ENCODE results near the gene ABCC9. TPM values are rescaled to one million over a fixed set of nuclear protein-coding genes. Genes with fewer than 3 reads are reported as not detected.

The ABCC9 gene
- total and polyA plus RNA-seq, 2 donors (not counting 3 experiments of a cell fraction or from before 2014, with no cell fraction given) = under 0.01 TPM; not detected in 1

- intact Hi-C loops (cut with micrococcal nuclease) (no loop called here), dilution Hi-C loops (cut with MboI; ENCODE audit: extremely low pct_ligation_motif_present, low sequenced_read_pairs) (no loop called here)
Observed at GRCh38 chr12:21860128-21860527, 81.1 kb downstream of the ABCC9 start.

More at GRCh38 chr12:21860128-21860527, 81.1 kb downstream of the ABCC9 start:
- Histone ChIP-seq H4K20me1 (replicated peaks; ENCODE audit: control insufficient read depth, extremely low read depth, insufficient read depth, low read length) (no peaks in the 10 kb centered on the region), H3K36me3 (ENCODE audit: control insufficient read depth in 2 of 2, extremely low read depth in 1 of 2, insufficient read depth in 2 of 2, low read length in 2 of 2) (no peaks in the 10 kb centered on the region), H3K4me3 (replicated peaks in 1 of 3; ENCODE audit: insufficient read depth in 1 of 3, low read depth in 1 of 3, low read length in 3 of 3) (no peak overlapping the region), H2AFZ (ENCODE audit: low read depth, low read length) (no peak overlapping the region), H3K4me2 (ENCODE audit: insufficient read depth, low read length) (no peak overlapping the region), H3K27ac (ENCODE audit: insufficient read depth, low read depth, low read length) (no peak overlapping the region), H3K9me1 (replicated peaks; ENCODE audit: control insufficient read depth, extremely low read depth, insufficient read depth, low read length) (no peaks in the 10 kb centered on the region), H3K9me3 (replicated peaks; ENCODE audit: control insufficient read depth, insufficient read depth, low read length) (no peaks in the 10 kb centered on the region), H3K79me2 (ENCODE audit: control insufficient read depth, insufficient read depth, low read length) (no peaks in the 10 kb centered on the region), H3K27me3 (ENCODE audit: control insufficient read depth in 2 of 2, insufficient read depth in 2 of 2, low read length in 2 of 2) (no peaks in the 10 kb centered on the region), H3K4me1 (ENCODE audit: control insufficient read depth, extremely low read depth, insufficient read depth, low read length) (no peaks in the 10 kb centered on the region), H3K9ac (replicated peaks; ENCODE audit: extremely low read depth, insufficient read depth, low read length) (no peak overlapping the region)
- no peak for DNase-seq (ENCODE audit: low read depth, low spot score)
- no TSS peak for BruUV-seq (replicated peaks)
- ChIA-PET POLR2A (no interaction called here), CTCF (no interaction called here)
- FAIRE-seq = no peak
- no peak for TF ChIP-seq JUN (IDR thresholded peaks at IDR 0.05; ENCODE audit: borderline replicate concordance, insufficient read depth, insufficient read length, low read depth)
- TF ChIP-seq MAX (IDR thresholded peaks at IDR 0.05; ENCODE audit: insufficient read depth, insufficient read length) = no peak
- TF ChIP-seq GATA2 (IDR thresholded peaks at IDR 0.05; ENCODE audit: insufficient read depth, insufficient read length, low read depth, low read length) = no peak
- TF ChIP-seq MYC (IDR thresholded peaks at IDR 0.05; ENCODE audit: low read depth, low read length) = no peak
- no peak for TF ChIP-seq CTCF (IDR thresholded peaks at IDR 0.05; ENCODE audit: extremely low read depth in 1 of 2, insufficient read depth in 1 of 2, low read depth in 1 of 2, low read length in 2 of 2)
- no peak for TF ChIP-seq POLR2A (IDR thresholded peaks at IDR 0.05; ENCODE audit: low read depth, low read length)
- no peak for TF ChIP-seq EZH2 (IDR thresholded peaks at IDR 0.05; ENCODE audit: borderline replicate concordance, low read depth, low read length, severe bottlenecking)
- TF ChIP-seq FOS (IDR thresholded peaks at IDR 0.05; ENCODE audit: borderline replicate concordance, insufficient read depth, low read length) = no peak
- TF ChIP-seq POLR2AphosphoS5 (IDR thresholded peaks at IDR 0.05; ENCODE audit: insufficient read depth, low read depth, low read length) = no peak
